H9 (cell line): ENCODE measurements around the gene CTXN1. TPM values are rescaled to one million over a fixed set of nuclear protein-coding genes. Genes with fewer than 3 reads are reported as not detected.

Experiments
- DNase-seq: peaks from one replicate; pipeline ENCODE4 v3.0.0-alpha.2; 2017
- H2AFZ ChIP-seq: one replicate; pipeline ENCODE4 v1.6.1; 2013; ENCODE audit warnings: mild to moderate bottlenecking, low read length, control low read depth, moderate library complexity
- H2AK5ac ChIP-seq: 2 replicates; pipeline ENCODE4 v1.6.1; 2013; ENCODE audit warnings: low read length, control low read depth, mixed read lengths; ENCODE audit not compliant: insufficient read length
- H2BK120ac ChIP-seq: one replicate; pipeline ENCODE4 v1.6.1; 2013; ENCODE audit warnings: low read depth, mild to moderate bottlenecking, low read length, control low read depth, inconsistent platforms; ENCODE audit not compliant: poor library complexity, severe bottlenecking
- H2BK12ac ChIP-seq: 2 replicates; pipeline ENCODE4 v1.6.1; 2013; ENCODE audit warnings: low read length, control low read depth, mixed read lengths, low read depth; ENCODE audit not compliant: insufficient read length
- H2BK15ac ChIP-seq: 2 replicates; pipeline ENCODE4 v1.6.1; 2013; ENCODE audit warnings: low read depth, low read length, control low read depth
- H2BK20ac ChIP-seq: one replicate; pipeline ENCODE4 v1.6.1; 2013; ENCODE audit warnings: low read depth, mild to moderate bottlenecking, low read length, control low read depth, inconsistent platforms; ENCODE audit not compliant: poor library complexity, severe bottlenecking
- H2BK5ac ChIP-seq: 2 replicates; pipeline ENCODE4 v1.6.1; 2013; ENCODE audit warnings: low read length, control low read depth, mixed read lengths; ENCODE audit not compliant: insufficient read length
- H3K14ac ChIP-seq: 2 replicates; pipeline ENCODE4 v1.6.1; 2013; ENCODE audit warnings: low read length, control low read depth; ENCODE audit not compliant: insufficient read depth
- H3K18ac ChIP-seq: 2 replicates; pipeline ENCODE4 v1.6.1; 2013; ENCODE audit warnings: low read depth, mild to moderate bottlenecking, mixed read lengths, low read length, control low read depth; ENCODE audit not compliant: insufficient read length
- H3K23ac ChIP-seq: 2 replicates; pipeline ENCODE4 v1.6.1; 2013; ENCODE audit warnings: low read length, control low read depth, mixed read lengths, low read depth; ENCODE audit not compliant: insufficient read length
- H3K23me2 ChIP-seq: 2 replicates; pipeline ENCODE4 v1.6.1; 2013; ENCODE audit warnings: low read depth, mild to moderate bottlenecking, mixed read lengths, low read length, control low read depth; ENCODE audit not compliant: insufficient read length, poor library complexity, severe bottlenecking
- H3K27ac ChIP-seq: 2 replicates; pipeline ENCODE4 v1.5.1; 2013; ENCODE audit warnings: low read length, control low read depth, mixed read lengths, low read depth; ENCODE audit not compliant: insufficient read length
- H3K27me3 ChIP-seq: 2 replicates; pipeline ENCODE4 v1.6.1; 2013; ENCODE audit warnings: low read length, control low read depth, inconsistent platforms; ENCODE audit not compliant: insufficient read depth
- H3K4ac ChIP-seq: 2 replicates; pipeline ENCODE4 v1.6.1; 2013; ENCODE audit warnings: low read depth, mild to moderate bottlenecking, control low read depth, inconsistent platforms, low read length, moderate library complexity
- H3K4me1 ChIP-seq: 2 replicates; pipeline ENCODE4 v1.6.1; 2013; ENCODE audit warnings: low read length, control low read depth, inconsistent platforms; ENCODE audit not compliant: insufficient read depth
- H3K4me2 ChIP-seq: 2 replicates; pipeline ENCODE4 v1.6.1; 2013; ENCODE audit warnings: low read length, control low read depth, mixed read lengths; ENCODE audit not compliant: insufficient read length, insufficient read depth
- H3K56ac ChIP-seq: 2 replicates; pipeline ENCODE4 v1.6.1; 2013; ENCODE audit warnings: low read depth, mild to moderate bottlenecking, mixed read lengths, low read length, control low read depth; ENCODE audit not compliant: insufficient read length
- H3K79me1 ChIP-seq: 2 replicates; pipeline ENCODE4 v1.6.1; 2013; ENCODE audit warnings: low read depth, mild to moderate bottlenecking, moderate library complexity, low read length, control low read depth, inconsistent platforms; ENCODE audit not compliant: insufficient read depth, poor library complexity, severe bottlenecking
- H3K79me2 ChIP-seq: 2 replicates; pipeline ENCODE4 v1.6.1; 2013; ENCODE audit warnings: low read length, control low read depth, inconsistent platforms; ENCODE audit not compliant: insufficient read depth
- H3K9ac ChIP-seq: 2 replicates; pipeline ENCODE4 v1.6.1; 2013; ENCODE audit warnings: low read length, control low read depth, mixed read lengths; ENCODE audit not compliant: insufficient read length; ENCODE audit errors: extremely low read depth
- H3K9me3 ChIP-seq: one replicate; pipeline ENCODE4 v1.6.1; 2013; ENCODE audit warnings: low read depth, low read length, inconsistent platforms; ENCODE audit not compliant: control insufficient read depth
- H3T11ph ChIP-seq: one replicate; pipeline ENCODE4 v1.6.1; 2013; ENCODE audit warnings: mild to moderate bottlenecking, low read length, control low read depth, inconsistent platforms
- H4K20me1 ChIP-seq: one replicate; pipeline ENCODE4 v1.6.1; 2013; ENCODE audit not compliant: control insufficient read depth, insufficient read length, insufficient read depth
- H4K5ac ChIP-seq: 2 replicates; pipeline ENCODE4 v1.6.1; 2013; ENCODE audit warnings: low read depth, mild to moderate bottlenecking, mixed read lengths, low read length, control low read depth; ENCODE audit not compliant: insufficient read length
- H4K8ac ChIP-seq: replicated peaks from 2 replicates; pipeline ENCODE4 v1.6.1; 2013; ENCODE audit warnings: low read length, control low read depth, mixed read lengths, low read depth; ENCODE audit not compliant: insufficient read length
- H4K91ac ChIP-seq: 2 replicates; pipeline ENCODE4 v1.6.1; 2013; ENCODE audit warnings: low read depth, mild to moderate bottlenecking, moderate library complexity, mixed read lengths, low read length, control low read depth; ENCODE audit not compliant: insufficient read length
- H3K27ac Mint-ChIP-seq, 3 experiments: 2 replicates in 2 of 3; 3 replicates in 1 of 3; pipeline ENCODE4 v1.8.0; 2020 to 2021; ENCODE audit warnings: mixed read lengths in 3 of 3, mild to moderate bottlenecking in 1 of 3, moderate library complexity in 1 of 3
- H3K27me3 Mint-ChIP-seq: 2 replicates; pipeline ENCODE4 v1.8.0; 2021; ENCODE audit warnings: low read depth, mild to moderate bottlenecking, moderate library complexity, mixed read lengths
- H3K36me3 Mint-ChIP-seq, 3 experiments: 2 replicates in 2 of 3; 3 replicates in 1 of 3; pipeline ENCODE4 v1.8.0; 2020 to 2021; ENCODE audit warnings: low read depth in 3 of 3, mixed read lengths in 3 of 3; ENCODE audit not compliant: insufficient read depth in 1 of 3
- H3K4me1 Mint-ChIP-seq, 2 experiments: 2 replicates each; pipeline ENCODE4 v1.8.0; 2020; ENCODE audit warnings: mixed read lengths in 2 of 2
- H3K4me3 Mint-ChIP-seq, 2 experiments: 2 replicates in 1 of 2; 3 replicates in 1 of 2; pipeline ENCODE4 v1.8.0; 2020 to 2021; ENCODE audit warnings: mild to moderate bottlenecking in 2 of 2, mixed read lengths in 2 of 2, moderate library complexity in 1 of 2
- H3K9me3 Mint-ChIP-seq, 2 experiments: 2 replicates in 1 of 2; 3 replicates in 1 of 2; pipeline ENCODE4 v1.8.0; 2020; ENCODE audit warnings: mild to moderate bottlenecking in 2 of 2, mixed read lengths in 2 of 2, moderate library complexity in 1 of 2
- CTCF ChIP-seq: fragments of 200-600 bp; sonication (generic); conservative IDR thresholded peaks from 3 replicates; pipeline ENCODE4 v1.8.0; 2021; ENCODE audit warnings: antibody characterized with exemption, mild to moderate bottlenecking
- WGBS: extraction: QIAGEN DNeasy Blood & Tissue Kit; methylation state at CpG from one replicate; pipeline ENCODE4 v1.1.7; 2013; ENCODE audit warnings: missing lambda C conversion rate, low lambda C conversion rate, mixed read lengths; ENCODE audit not compliant: insufficient read length; ENCODE audit errors: extremely low coverage; 5-methylcytosine and 5-hydroxymethylcytosine counted together
- total RNA-seq: library from RNA; stranded (reverse); gene quantifications from 2 replicates; pipeline ENCODE4 v1.2.1, GENCODE V29; 2021

The CTXN1 gene
- total RNA-seq, 1 experiment from 2014 or later = 22.7 TPM

GRCh38 chr19:7879111-7879807 is 46.7 kb downstream of the CTXN1 start:
- Histone ChIP-seq H3K4ac (no peak overlapping the region), H4K20me1 (no peaks in the 10 kb centered on the region), H2BK12ac (no peak overlapping the region), H3K9me3 (no peaks in the 10 kb centered on the region), H4K91ac (no peak overlapping the region), H2BK5ac (no peak overlapping the region), H2BK20ac (no peak overlapping the region), H3K27me3 (no peaks in the 10 kb centered on the region), H3K79me1 (no peaks in the 10 kb centered on the region), H3K79me2 (no peaks in the 10 kb centered on the region), H3K56ac (no peak overlapping the region), H3K14ac (no peak overlapping the region), H4K8ac (no peak overlapping the region), H3K4me2 (no peak overlapping the region), H4K5ac (no peak overlapping the region), H2BK15ac (no peak overlapping the region), H3K27ac (no peak overlapping the region), H3K23me2 (no peaks in the 10 kb centered on the region), H2AFZ (no peak overlapping the region), H3K9ac (no peak overlapping the region), H3K4me1 (no peaks in the 10 kb centered on the region), H3T11ph (no peak overlapping the region), H2BK120ac (no peak overlapping the region), H3K18ac (no peak overlapping the region), H2AK5ac (no peak overlapping the region), H3K23ac (no peak overlapping the region)
- no peak for TF ChIP-seq CTCF
- H3K4me1 Mint-ChIP-seq = peaks cover 2 to 4% of the 10 kb centered on the region in 2 experiments; a peak in 1 of 4 replicates
- DNase-seq = no peak
- no peak overlapping the region; a peak in 1 of 5 replicates for H3K4me3 Mint-ChIP-seq
- no peaks in the 10 kb centered on the region for H3K36me3 Mint-ChIP-seq
- no peak overlapping the region for H3K27ac Mint-ChIP-seq
- peaks cover 5 to 10% of the 10 kb centered on the region in 2 experiments; a peak in 3 of 5 replicates for H3K9me3 Mint-ChIP-seq
- WGBS = no CpG with 5 or more reads among the region's 18 CpGs
- peaks cover 6% of the 10 kb centered on the region for H3K27me3 Mint-ChIP-seq
